GM21423 (cell line): ENCODE results near the gene LGI1.
"Not testable (repeated sequence)": the region's sequence is repeated elsewhere in the genome, so short reads cannot be mapped to it uniquely, and the experiment has no call there.

Experiments
- ATAC-seq: cut with Tn5 transposase; IDR thresholded peaks from one replicate; pipeline ENCODE4 v1.9.1; 2021; ENCODE audit warnings: mild to moderate bottlenecking, moderate library complexity; ENCODE audit not compliant: unreplicated experiment

The LGI1 gene

DNA sequence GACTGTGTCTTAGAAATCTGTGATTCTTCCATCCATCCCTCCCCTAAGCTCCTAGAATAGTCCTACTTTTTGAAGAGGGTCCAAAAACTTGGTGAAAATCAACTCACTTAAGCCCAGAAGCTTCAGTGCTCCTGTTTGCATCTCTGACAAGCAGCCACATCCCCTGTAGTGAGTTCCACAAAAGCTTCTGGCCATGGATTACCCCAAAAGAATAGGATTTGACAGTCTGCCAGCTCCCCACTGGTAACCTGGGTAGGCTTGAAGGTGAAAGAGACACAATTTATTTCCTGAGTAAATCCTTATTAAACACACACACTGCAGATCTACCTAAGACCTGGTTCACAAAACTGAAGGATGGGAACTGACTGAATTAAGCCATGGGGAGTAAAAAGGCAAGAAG lies 46.5 kb downstream of the LGI1 start:
- no peak for ATAC-seq

DNA sequence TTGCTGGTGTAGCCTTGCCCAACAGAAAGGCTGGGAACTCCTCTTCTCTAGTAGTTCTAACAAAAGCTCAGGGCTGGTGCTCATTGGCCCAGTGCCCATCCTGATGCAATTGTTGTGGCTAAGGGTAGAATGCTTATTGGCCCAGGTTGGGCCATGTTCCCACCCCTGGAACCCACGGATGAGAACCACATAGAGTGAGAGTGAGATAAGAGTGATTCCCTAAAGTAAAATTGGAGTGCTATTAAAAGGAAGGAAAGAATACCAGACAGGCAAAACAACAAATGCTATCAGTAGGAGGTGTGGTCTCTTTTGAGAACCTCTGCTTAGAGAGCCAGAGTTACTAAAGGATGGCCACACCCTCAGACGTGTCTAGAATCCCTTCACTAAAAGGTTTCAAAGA lies 49.2 kb downstream of the LGI1 start:
- no peak for ATAC-seq

GRCh38 chr10:93807371-93807770 lies 49.6 kb downstream of the LGI1 start:
- ATAC-seq: no peak

DNA sequence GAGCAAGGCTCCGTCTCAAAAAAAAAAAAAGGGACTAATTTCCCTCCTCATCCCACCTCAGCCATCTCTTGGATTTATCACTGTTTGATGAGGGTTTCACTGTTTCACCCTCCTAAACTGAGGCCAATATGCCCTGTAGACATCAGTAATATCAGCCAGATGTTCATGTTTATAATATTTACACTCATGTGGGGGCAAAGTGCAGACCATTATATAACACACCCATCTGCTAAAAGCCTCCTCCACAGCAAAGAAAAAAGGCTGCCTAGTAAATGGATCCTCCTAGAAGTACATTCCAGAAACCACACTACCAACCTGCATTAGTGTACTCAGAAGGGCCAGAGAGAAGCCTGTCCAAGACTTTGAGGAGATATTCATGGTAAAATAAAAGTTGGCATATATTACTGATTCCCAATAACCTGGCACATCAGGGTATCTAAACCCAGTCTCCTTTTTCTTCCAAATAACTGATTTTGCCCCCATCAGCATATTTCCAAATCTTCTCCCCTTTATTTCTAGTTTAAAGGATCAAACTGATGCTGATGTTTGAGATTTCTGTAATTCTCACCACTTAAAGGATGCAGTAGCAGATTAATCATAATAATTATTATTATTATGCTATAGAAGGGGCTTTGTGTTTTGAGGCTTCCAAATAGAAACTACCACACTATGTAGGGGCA lies 55.1 kb downstream of the LGI1 start:
- ATAC-seq: no peak

DNA sequence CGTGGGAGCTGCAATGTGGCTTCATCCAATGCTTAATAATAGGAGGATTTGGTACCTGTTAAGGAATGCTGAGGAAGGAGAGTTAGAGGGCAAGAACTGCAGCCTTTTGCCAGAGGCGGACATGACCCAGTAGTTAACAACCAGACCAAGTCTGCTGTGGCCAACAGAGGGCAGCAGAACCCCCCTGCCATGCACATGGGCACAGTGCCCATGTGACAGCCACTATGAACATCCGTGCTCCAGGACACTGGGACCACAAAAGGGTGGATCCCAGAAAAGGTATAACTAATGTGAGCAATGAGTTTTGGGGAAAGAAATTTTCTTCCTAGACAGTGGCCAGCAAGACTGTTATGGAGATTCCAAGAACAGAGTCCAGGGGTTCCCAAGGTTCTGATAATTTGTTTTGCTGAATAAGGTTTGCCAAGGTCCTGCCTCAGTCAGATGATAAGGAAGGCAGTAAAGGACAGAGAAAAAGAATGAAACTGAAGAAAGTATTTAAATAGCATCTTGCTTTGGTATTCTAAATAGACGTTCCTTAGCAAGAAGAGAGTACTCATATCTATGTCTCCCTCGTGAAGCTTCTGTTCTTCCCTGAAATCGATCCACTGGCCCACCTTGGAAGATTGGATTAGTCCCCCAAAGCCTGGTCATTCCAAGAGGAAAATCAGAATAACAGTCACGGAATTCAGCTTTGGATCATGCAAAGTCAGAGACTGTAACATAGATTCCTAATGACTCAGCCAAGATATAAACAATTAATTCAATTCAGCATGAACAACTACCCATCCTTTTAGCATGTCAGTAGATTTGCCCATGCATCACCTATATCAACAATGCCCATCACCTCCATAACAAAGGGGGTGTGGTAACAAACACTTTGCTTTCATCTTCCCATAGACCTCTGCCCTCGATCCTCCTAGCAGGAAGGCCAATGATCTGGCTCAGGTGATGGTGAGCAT lies 56.0 kb downstream of the LGI1 start:
- ATAC-seq: no peak

GRCh38 chr10:93815304-93816096 lies 57.8 kb downstream of the LGI1 start:
- ATAC-seq: no peak

DNA sequence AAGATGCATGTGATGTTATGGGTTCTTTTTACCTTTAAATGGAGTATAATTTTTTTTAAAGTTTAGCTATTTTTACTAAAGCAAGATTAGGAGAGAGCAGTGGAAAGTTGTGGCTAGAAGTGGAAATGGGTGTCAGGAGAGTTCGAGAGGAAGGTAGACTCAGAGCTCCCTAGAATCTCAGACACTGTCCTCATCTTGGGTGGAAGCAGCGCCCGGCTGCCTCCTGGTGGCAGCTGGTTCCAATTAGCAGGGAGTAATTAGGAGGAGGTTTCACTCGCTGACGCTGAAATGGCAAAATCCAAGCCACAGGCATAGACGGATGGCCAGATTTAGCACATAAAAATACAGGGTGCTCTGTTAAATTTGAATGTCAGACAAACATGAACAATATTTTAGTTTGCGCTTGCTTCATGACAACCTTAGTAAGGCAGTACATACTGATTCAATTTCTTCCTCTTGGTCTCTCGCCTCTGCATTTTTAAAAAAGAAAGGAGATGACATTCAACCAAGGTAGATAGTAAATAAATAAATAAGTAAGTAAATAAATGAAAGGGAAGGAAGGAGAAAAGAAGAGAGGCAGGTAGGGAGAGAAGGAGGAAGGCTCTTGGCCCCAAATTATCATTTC lies 58.5 kb downstream of the LGI1 start:
- peak; percentile 73 for ATAC-seq

DNA sequence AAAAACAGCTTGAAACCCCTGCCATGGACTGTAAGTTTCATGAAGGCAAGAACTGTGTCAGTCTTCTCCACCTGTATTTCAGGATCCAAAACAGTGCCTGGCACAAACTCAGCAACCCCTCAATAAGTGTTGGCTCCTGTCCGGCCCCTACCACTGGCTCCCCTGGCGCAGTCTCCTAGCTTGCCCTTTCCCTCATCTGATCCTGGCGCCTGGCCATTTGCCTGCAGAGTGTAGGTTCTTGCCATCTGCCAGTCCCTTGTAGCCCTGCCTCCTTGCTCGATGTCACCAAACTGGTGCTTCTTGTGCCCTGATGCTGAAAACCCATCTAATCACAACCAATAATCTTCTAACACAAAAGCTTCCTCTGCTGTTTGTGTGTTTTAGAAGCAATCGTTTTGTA lies 60.4 kb downstream of the LGI1 start:
- ATAC-seq: no peak

DNA sequence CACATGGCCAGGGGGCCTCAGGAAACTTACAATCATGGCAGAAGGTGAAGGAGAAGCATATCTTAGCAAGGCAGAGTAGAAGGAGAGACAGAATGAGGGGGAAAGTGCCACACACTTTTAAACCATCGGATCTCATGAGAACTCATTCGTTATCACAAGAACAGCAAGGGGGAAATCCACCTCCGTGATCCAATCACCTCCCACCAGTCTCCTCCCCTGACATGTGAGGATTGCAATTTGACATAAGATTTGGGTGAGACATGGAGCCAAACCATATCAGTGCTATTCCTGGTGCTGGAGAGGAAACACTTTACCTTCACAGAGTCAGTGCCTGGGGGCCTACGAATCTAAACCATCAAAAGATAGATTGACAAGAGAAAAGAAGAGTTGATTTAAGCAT lies 61.8 kb downstream of the LGI1 start:
- no peak for ATAC-seq

DNA sequence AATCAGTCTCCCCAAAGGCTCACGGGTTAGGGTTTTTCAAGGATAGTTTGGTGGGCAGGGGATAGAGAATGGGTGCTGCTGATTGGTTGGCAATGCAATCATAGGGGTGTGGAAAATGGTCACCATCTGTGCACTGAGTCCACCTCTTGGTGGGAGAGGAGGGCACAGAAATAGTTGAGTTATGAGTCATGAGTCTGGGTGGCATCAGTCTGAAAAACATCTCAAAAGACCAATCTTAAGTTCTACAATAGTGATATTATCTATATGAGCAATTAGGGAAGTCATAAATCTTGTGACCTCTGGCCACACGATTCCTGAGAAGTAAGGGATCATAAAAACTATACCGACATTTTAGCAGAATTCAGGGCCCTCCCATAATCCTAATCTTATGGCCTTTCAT lies 62.7 kb downstream of the LGI1 start:
- ATAC-seq: no peak

GRCh38 chr10:93821051-93821772 lies 63.5 kb downstream of the LGI1 start:
- no peak for ATAC-seq

GRCh38 chr10:93826355-93826754 lies 68.6 kb downstream of the LGI1 start:
- no peak for ATAC-seq

- no peak for ATAC-seq
Observed at GRCh38 chr10:93827056-93827804, 69.5 kb downstream of the LGI1 start.

DNA sequence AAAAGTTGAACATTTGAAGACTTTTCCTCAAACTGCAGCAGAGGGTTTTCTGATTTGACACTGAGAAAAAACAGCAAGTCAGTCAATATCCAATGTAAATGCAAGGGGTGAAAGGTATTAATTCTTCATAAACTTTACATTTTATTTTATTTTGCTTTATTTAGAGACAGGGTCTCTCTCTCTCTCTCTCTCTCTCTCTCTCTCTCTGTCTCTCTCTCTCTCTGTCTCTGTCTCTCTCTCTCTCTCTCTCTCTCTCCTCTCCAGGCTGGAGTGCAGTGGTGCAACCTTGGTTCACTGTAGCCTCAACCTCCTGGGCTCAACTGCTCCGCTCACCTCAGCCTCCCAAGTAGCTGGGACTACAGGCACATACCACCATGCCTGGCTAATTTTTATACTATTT lies 73.3 kb downstream of the LGI1 start:
- not testable (repeated sequence) for ATAC-seq

DNA sequence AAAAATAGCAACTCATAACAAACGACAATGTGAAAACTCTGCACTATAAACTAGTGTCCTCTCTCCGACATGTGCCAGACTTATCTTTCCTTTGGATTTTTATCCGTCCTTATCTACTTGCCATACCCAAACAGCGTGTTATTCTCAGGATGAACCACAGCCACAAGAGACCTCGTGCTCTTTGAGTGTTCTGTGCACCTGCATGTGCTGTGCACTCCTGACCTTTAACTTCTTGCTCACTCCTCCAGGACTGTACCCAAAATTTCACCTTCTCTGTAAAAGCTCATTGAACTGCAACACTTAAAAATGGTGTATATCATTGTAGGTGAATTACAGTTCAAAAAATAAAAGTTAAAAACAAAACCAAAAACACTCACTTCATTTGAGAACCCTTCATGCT lies 78.0 kb downstream of the LGI1 start:
- no peak for ATAC-seq

DNA sequence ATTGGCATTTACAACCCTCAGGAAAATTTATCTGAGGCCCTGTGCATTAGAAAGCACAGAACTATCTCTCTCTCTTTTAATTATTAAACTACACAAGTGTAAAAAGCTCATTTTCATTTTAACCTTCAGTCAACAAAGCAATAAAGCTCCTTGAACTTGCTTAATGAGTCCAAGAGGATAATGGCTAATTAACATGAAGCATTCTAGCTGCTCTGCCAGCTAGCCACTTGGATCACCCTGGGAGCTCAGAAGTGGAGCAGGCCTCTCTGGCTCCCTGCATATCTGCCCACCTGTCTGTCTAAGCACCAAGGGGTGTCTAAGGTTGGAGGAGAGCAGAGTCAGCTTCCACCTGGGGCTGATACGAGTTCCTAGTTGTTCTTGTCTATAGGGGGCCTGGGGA lies 80.1 kb downstream of the LGI1 start:
- ATAC-seq: no peak

- ATAC-seq: no peak
Observed at GRCh38 chr10:93838278-93838677, 80.5 kb downstream of the LGI1 start.

DNA sequence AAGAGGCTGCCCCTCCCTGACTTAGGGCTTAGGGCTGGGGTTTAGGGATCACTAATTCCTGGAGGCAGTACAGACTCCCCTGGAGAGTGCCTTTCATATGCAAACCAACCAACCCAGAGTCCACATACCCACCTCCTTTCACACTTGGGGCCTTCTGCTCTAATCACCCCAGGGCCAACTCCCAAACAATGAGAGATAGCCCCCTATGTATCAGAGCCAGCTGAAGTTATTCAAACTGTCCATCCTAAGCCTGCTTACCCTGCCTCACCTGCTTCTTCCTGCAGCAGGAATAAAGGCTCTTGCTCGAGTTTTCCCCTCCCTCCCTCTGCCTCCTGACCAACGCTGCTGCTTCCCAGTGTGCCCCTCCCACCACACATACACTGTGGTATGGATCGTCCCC lies 84.2 kb downstream of the LGI1 start:
- no peak for ATAC-seq

DNA sequence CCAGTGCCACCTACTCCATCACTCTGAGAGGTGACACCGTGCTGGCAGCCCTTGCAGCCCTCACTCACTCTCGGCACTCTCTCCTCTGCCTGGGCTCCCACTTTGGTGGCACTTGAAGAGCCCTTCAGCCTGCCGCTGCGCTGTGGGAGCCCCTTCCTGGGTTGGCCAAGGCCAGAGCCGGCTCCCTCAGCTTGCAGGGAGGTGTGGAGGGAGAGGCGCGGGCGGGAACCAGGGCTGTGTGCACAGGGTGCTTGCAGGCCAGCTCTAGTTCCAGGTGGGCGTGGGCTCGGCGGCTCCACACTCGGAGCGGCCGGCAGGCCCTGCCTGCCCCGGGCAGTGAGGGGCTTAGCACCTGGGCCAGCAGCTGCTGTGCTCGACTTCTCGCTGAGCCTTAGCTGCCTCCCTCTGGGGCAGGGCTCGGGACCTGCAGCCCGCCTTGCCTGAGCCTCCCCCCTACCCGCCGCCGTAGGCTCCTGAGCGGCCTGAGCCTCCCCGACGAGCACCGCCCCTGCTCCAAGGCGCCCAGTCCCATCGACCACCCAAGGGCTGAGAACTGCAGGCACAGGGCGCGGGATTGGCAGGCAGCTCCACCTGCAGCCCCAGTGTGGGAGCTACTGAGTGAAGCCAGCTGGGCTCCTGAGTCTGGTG lies 87.4 kb downstream of the LGI1 start:
- no peak for ATAC-seq
